EH (cell line): ENCODE data around the gene AK6.
"Not testable (repeated sequence)": the region's sequence is repeated elsewhere in the genome, so short reads cannot be mapped to it uniquely, and the experiment has no call there.

ENCODE experiments used
- DNase-seq: peaks from one replicate; pipeline ENCODE4 v3.0.0-alpha.2; 2015; ENCODE audit warnings: low read depth

Gene AK6

GRCh38 chr5:69369340-69370121 is at the start of gene AK6, which contains the start of the genes RAD17 and TAF9:
Gene AK6 (minus strand): TSS chr5:69369520. CDS start chr5:69369490, 30 bp downstream.
Gene RAD17 (plus strand): TSS chr5:69369818. CDS start chr5:69372209, 2,391 bp downstream.
Gene TAF9 (minus strand): TSS chr5:69369520. CDS start chr5:69365737, 3,783 bp downstream.
- DNase-seq, result peak; percentile 92

DNA sequence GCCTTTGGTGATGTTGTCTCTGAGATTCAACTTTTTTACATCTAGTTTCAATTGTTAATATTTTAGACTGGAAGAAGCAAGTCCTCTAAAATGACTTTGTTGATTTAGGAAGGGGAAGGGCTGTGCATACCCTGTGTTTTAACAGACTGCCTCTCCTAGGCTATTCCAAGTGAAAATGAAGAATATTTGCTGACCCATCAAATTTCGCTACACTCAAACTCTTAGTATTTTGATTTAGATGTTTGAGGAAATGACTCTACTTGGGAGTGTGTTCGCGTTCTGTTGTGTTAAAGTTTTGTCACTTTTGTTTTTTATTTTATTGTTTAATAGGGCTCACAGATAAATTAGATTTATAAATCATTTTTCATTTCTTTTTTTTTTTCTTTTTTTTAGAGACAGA is 49.2 kb upstream of the AK6 start:
- no peak for DNase-seq

GRCh38 chr5:69416699-69417098 is 47.4 kb upstream of the AK6 start:
- no peak for DNase-seq

GRCh38 chr5:69416180-69416579 is 46.9 kb upstream of the AK6 start:
- DNase-seq, result no peak

DNA sequence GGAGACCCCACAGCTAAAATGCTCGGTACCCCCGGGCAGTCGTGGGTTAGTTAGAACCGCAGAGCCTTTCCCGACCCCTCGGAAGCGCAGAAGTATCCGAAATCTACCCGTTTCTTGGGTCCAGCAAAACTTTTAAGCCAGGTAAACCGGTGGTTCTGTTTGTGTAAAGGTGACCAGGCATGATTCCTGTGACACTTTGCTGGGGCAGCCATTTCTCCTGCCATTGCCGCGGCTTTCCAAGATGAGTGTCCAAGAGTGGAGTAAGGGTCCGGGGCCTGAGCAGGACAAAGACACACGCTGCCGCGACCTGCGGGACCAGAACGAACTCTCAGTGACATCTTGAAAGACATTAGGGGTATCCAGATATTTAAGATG is 46.3 kb upstream of the AK6 start:
- no peak for DNase-seq

DNA sequence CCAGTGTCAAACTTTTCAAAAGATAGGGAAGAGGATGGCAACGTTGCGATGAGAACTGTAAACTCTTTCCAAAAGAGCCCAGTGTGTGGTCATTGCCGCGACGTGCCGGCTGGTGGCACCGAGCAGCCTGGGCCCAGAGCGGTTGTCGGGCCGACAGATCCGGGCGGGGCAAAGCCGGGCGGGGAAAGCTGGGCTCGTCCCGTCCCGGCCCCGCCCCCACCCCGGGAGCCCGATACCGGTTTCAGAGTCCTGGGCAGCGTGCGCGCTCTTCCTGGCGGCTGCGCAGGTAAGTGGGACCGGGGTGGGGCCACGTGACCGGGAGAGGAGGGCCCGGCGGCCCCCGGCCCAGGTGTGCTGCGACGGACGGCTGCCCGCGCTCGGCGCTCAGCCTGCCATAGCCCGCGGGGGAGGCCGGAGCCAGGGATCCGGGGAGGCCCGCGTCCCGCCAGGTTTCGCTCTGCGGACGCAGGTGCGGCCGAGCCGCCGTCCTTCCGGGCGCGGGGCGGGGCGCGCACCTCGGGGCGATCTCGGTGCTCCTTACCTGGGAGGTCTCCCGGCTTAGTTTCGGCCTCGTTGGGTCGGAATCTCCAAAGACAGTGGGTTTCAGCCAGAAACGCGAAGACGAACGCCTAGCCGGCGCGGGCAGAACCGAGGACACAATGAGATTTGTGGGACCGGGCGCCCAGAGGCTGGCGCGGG is 45.7 kb upstream of the AK6 start, which contains the start of gene MARVELD2:
Gene MARVELD2, plus strand, starts transcription at position 232 of the 699 bp plus-strand sequence. CDS start 4,270 bp downstream, outside the sequence.
- peak; percentile 69 for DNase-seq

DNA sequence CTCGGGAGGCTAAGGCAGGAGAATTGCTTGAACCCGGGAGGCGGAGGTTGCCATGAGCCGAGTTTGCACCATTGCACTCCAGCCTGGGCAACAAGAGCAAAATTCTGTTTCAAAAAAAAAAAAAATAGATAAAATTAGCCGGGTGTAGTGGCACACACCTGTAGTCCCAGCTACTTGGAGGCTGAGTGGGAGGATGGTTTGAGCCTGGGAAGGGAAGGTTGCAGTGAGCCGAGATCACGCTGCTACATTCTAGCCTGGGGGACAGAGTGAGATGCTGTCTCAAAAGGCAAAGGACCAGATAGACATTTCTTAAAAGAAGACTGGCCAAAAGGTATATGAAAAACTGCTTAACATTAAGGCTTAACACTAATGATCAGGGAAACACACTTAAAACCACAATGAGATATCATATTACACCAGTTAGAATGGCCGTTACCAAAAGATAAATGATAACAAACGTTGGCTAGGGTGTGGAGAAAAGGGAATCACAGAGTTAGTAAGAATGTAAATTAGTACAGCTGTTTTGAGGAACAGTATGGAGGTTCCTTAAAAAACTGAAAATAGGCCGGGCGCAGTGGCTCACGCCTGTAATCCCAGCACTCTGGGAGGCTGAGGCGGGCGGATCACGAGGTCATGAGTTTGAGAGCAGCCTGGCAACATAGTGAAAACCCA is 35.5 kb upstream of the AK6 start:
- no peak for DNase-seq

- DNase-seq, result no peak
Measured at GRCh38 chr5:69378376-69378775, 9.1 kb upstream of the AK6 start.

GRCh38 chr5:69374911-69375446 is 5.7 kb upstream of the AK6 start:
- no peak for DNase-seq

- no peak for DNase-seq
Measured at GRCh38 chr5:69372394-69372793, 3.1 kb upstream of the AK6 start.

GRCh38 chr5:69370335-69370734 is 1.0 kb upstream of the AK6 start:
- DNase-seq, result not testable (repeated sequence)

GRCh38 chr5:69368458-69369339 is 621 bp downstream of the AK6 start:
- DNase-seq, result peak; percentile 3

DNA sequence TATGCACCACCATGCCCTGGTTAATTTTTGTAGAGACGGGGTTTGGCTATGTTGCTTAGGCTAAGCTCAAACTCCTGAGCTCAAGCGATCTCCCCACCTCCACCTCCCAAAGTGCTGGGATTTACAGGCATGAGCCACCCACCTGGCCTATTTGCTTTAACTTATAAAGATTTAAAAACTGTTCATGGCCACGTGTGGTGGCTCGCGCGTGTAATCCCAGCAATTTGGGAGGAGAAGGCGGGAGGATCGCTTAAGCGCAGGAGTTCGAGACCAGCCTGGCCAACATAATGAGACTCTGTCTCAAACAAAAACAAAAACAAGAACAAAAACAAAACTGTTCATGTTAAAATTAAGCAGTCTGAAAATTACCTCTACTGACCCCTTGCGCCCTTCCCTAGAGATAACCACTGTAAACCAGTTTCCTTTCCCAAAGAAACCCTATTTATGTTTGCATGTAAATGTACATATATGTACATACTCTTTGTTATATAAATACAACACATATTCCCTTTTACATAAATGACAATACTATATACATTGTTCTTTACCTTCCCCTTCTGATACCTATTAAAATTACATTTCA is 1.5 kb downstream of the AK6 start:
- no peak for DNase-seq

DNA sequence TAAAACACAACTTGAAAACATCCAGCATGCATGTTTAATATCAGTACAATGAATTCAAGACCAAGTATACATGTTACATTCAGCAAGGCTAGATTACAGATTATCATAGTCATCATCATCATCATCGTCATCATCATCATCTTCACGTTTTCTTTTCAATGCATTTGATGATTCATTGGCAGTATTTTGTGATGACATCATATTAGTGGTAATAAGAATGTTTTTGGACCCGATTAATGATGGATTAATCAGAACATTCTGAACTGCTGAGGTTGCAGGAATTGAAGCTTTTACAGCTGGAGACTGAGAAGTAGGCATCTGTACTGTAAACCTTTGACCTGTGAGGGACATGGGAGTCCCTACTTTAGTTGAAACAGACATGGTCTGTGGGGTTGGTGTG is 4.5 kb downstream of the AK6 start:
- no peak for DNase-seq

GRCh38 chr5:69364414-69364813 is 4.9 kb downstream of the AK6 start:
- peak; percentile 6 for DNase-seq

- DNase-seq, result no peak
Measured at GRCh38 chr5:69360442-69360841, 8.9 kb downstream of the AK6 start.

DNA sequence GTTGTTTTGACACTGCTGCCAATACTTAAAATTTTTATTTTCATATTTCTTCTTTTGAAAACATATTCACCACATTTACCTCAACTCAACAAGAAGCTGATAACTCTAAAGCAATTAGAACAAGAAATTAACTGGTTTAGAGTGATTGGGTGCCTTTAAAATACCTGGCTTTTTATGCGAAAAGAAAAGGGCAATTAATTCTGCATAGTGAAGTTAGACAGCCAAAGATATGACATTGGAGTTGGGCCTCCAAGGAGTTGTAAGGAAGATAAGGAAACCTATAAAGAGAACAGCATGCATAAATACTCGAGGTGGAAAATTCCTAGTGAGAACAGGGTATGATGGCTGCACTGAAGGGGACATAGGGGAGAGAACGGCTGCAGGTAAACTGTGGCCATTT is 9.6 kb downstream of the AK6 start:
- DNase-seq, result no peak

DNA sequence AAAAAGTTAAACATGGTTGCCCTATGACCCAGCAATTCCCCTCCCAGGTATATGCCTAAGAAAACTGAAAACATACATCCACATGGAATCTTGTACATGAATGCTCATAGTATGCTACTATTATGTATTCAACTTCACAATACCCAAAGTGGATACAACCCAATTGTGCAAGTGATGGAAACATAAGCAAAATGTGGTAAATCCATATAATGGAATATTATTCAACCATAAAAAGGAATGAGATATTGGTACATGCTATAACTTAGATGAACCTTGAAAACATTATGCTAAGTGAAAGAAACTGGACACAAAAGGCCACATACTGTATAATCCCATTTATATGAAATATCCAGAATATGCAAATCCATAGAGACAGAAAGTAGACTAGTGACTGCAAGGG is 18.7 kb downstream of the AK6 start:
- DNase-seq, result no peak

GRCh38 chr5:69343083-69343482 is 26.2 kb downstream of the AK6 start:
- DNase-seq, result no peak

GRCh38 chr5:69341520-69342161 is 27.7 kb downstream of the AK6 start:
- peak; percentile 23 for DNase-seq
